NCI-H2029 (cell line): ENCODE results near the gene ACP7.
"Not testable (repeated sequence)": the region's sequence is repeated elsewhere in the genome, so short reads cannot be mapped to it uniquely, and the experiment has no call there.

Source experiments
- DNase-seq: peaks from one replicate; lab custom pipeline; 2025; lab: John Stamatoyannopoulos, UW

The ACP7 gene

DNA sequence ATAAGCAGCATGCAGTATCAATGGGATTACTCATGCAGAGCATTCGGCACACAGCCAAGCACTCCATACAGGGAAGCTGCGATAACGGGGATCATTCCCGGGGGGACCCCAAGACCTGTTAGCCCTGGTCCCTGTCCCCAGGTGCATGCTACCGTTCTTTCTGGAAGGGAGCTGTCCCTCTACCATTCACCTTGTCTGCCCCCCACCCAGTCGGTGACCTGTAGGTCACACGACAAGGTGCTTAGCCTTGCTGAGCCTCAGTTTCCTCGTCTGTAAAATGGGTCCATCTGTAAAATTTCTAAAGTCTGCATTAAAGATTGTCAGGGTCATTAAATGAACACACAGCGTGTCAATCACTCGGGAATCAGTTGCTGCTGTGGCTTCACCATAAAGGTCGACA, 6.8 kb upstream of the ACP7 start:
- no peak for DNase-seq

DNA sequence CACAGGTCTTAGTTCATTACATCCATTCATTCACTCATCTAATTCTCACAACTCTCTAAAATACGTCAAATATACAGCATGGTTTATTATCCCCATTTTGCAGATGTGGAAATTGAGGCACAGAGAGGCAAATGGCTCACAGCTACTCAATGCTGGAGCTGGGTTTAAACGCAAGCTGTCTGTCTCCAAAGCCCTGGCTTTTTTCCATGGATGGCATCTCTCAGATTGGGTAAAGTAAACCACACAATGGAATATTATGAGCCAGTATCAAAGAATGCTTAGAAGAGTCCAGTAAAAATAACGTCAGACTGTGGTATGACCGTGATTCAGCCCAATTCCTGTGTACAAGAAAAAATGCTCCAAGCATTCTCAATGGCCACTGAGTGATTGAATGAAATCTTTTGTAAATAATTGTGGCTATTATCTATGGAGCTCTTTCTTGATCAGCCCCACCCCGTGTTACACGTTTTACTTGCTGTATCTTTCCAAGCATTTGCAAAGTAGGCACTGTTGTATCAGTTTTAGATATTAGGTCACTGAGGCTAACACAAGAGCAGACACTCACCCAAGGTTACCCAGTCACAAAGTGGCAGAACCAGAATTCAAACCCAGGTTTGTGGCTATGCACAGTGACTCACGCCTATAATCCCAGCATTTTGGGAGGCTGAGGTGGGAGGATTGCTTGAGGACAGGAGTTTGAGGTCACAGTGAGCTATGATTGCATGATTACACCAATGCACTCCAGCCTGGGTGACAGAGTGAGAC, 5.5 kb upstream of the ACP7 start:
- DNase-seq = no peak

DNA sequence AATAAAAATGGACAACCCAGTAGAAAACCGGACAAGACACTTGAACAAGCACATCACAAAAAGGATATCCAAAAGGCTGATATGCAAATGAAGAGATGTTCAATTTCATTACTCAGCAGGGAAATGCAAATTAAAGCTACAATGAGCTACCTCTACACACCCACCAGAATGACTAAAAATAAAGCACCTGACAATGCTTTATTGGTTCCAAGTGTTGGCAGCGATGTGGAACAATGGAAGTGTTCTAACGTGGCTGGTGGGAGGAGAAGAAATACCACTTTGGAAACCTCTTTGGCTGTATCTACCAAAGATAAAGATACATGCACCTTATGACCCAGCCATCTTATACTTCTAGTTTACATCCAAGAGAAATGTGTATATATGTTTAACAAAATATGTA, 3.7 kb upstream of the ACP7 start:
- DNase-seq = no peak

- no peak for DNase-seq
These were observed 2.0 kb upstream of the ACP7 start for GRCh38 chr19:39082167-39082566.

GRCh38 chr19:39082745-39083598, 1.2 kb upstream of the ACP7 start:
- DNase-seq = no peak

- DNase-seq = no peak
These were observed 577 bp upstream of the ACP7 start for GRCh38 chr19:39083599-39083982.

DNA sequence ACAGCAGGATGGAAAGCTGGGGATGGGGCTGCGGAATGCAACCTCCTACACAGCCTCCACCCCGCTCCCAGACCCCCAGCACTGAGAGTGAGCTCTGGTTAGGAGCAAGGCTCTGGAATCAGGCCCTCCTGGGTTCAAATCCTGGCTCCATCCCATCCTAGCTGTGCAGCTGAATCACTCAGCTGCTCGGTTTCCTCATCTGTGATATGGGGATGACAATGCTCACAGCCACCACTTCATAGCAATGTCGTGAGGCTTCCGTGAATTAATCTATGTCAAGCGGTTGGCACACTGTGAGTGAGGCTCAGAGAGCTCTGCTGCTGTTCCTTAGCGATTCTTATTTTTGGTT, 538 bp downstream of the ACP7 start:
- DNase-seq = no peak

GRCh38 chr19:39085392-39085791, 1.2 kb downstream of the ACP7 start:
- no peak for DNase-seq

GRCh38 chr19:39086386-39086785, 2.2 kb downstream of the ACP7 start:
- DNase-seq = no peak

GRCh38 chr19:39087907-39088686, 3.9 kb downstream of the ACP7 start:
- DNase-seq = no peak

GRCh38 chr19:39090016-39090415, 5.8 kb downstream of the ACP7 start:
- not testable (repeated sequence) for DNase-seq

- DNase-seq = no peak
These were observed 6.7 kb downstream of the ACP7 start for GRCh38 chr19:39090881-39091280.

- not testable (repeated sequence) for DNase-seq
These were observed 11.8 kb downstream of the ACP7 start for GRCh38 chr19:39095799-39096540.

DNA sequence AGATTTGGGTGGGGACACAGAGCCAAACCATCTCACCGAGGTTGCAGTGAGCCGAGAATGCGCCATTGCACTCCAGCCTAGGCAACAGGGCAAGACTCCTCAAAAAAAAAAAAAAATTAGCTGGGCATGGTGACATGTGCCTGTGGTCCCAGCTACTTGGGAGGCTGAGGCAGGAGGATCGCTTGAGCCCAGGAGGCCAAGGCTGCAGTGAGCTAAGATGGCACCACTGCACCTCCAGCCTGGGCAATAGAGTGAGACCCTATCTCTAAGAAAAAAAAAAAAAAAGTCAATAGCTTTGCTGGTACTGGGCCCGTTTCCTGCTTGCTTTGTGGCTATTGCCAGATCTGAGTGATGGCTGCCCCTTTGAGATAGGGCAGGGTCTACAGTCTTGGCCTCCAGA, 13.1 kb downstream of the ACP7 start:
- no peak for DNase-seq

DNA sequence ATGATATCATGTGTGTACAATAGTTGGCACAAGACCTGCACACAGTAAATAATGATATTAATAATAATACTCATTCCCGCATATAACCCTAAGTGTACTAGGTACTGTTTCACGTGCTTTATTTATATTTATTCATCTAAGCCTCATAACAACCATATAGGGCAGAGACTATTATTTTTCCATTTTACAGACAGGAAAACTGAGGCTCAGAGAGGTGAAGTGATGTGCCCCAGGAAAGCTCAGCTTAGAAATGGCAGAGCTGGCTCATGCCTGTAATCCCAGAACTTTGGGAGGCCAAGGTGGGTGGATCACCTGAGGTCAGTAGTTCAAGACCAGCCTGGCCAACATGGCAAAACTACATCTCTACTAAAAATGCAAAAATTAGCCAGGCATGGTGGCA, 13.6 kb downstream of the ACP7 start:
- no peak for DNase-seq

- no peak for DNase-seq
These were observed 14.4 kb downstream of the ACP7 start for GRCh38 chr19:39098365-39099269.

GRCh38 chr19:39099341-39099740, 15.2 kb downstream of the ACP7 start:
- DNase-seq = no peak

- no peak for DNase-seq
These were observed 16.5 kb downstream of the ACP7 start for GRCh38 chr19:39100500-39101166.

DNA sequence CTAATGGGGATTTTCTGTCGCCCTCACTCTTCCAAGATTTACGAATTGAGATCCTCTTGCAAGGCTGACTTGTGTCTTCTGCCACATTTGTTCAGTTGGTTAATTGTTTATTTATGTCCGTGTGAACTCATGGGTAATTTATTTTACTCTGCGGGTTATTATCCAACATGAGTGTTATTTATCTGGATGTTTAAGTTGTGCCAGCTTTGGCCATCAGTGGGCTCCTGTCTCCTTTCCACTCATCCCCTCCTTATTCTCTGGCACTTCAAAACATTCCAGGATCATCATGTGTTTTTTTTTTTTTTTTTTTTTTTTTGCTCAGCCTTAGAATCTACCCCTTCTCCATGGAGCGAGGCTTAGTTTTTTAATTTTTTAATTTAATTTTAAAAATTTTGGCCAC, 19.0 kb downstream of the ACP7 start:
- no peak for DNase-seq

DNA sequence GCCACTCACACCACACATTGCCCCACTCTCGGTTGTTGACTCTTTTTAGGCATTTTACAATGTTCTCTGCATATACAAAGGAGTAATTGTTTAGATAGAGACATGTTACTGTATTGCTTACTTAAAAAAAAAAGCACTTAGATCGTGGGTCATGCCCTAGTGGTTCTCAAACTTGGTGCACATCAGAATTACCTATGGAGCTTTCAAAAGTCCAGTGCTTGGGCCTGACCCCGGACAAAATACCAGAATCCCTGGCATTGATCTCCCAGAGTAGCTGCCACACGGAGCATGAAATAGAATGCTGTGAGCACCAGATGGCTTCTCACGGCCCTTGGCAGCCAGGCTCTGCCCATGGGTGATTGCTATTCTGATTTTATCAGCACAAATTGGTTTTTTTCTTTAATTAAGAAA, 20.0 kb downstream of the ACP7 start:
- no peak for DNase-seq
